SH-SY5Y (cell line): ENCODE results near the gene PALB2.

ENCODE experiments used
- GATA2 ChIP-seq: IDR thresholded peaks from 2 replicates; pipeline ENCODE4 v1.6.1; 2011; ENCODE audit warnings: mild to moderate bottlenecking, low read depth, low read length
- GATA3 ChIP-seq: IDR thresholded peaks from 2 replicates; pipeline ENCODE4 v1.6.1; 2011; ENCODE audit warnings: low read depth, mild to moderate bottlenecking, low read length, moderate library complexity

PALB2 gene

DNA sequence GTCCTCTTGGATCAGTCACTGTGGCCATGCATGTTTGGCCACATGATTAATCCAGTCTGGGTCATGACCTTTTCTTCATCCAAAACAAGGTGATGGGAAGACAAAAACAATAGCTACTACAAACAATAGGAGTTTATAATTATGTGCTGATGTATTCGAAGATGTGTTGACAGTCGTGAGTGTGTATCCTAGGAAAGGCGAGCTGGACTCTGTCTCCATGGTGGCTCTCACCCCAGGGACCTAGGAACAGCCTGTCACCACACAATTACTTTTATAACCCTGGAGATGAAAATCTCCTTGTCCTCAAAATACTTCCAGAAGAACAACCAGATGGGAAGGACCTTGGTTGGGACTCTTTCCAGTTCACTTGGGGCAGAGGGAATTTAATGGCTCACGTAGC, 27.8 kb upstream of the PALB2 start:
- TF ChIP-seq GATA3 (no peak), GATA2 (no peak)

DNA sequence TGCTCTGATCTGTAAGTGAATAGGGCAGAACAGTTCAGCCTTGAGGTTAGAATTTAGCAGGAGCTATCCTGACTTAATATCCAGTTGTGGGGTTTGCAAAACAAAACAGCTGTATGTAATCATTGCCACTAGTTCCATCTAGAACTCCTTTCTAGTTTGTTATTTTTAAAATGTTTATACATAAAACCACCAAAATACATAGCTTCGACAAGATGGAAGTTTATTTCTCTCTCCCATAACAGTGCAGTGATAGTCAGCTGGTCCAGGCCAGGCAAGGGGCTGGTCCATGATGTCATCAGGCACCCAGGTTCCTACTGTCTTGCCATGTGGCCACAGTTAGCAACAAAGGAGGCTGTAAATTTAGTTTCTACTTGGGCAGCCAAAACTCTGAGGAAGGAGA, 27.1 kb upstream of the PALB2 start:
- TF ChIP-seq GATA3 = no peak
- no peak for TF ChIP-seq GATA2

DNA sequence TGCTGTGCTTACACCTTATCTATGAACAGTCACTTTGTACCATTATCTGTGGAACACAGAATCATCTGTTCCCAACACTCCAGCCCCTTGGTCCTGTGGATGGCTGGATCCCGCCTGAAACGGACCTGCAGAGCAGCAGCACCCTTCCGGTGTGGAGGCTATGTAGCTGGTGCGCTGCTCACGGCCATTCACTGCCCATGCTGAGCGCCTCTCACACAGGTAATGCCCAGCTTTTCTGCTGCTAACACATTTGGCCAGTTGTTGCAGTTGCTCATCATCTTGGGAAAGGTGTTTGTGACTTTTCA, 26.2 kb upstream of the PALB2 start:
- TF ChIP-seq GATA3 = no peak
- TF ChIP-seq GATA2 = no peak

DNA sequence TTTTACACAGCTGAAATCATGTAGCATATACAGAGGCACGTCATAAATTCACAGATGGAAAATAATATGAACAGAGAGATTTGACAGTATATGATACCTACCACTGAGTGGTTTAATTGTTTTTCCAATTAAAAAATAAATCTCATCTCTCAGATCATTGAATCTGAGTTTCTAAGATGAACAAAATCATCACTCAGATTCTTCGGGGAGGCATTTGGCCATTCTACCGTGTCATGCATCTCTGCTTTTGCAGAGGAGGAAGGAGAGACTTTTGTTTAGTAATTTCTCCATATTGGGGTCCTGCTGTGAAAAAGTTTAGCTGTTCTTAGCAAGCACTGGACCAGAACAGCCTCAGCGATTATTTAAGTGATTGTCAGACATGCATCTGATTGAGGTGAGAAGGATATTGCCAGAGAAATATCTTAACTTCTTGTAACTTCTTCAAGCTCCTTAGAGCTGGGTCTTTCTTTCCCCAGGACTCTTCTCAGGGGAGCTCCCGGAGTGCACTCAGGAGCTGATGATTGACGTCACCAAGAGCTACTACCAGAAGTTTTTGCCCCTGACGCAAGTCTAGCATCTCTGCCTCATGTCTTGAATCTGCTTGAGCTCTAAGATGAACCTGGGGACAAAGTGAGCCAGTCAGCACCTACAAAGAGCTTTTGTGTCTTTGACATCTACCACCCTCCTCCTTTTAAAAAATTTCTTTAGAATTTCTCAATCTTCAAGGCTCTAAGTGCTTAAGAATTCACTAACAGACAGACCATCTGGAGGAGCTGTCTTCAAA, 25.7 kb upstream of the PALB2 start:
- TF ChIP-seq GATA2 = no peak
- TF ChIP-seq GATA3 = no peak

DNA sequence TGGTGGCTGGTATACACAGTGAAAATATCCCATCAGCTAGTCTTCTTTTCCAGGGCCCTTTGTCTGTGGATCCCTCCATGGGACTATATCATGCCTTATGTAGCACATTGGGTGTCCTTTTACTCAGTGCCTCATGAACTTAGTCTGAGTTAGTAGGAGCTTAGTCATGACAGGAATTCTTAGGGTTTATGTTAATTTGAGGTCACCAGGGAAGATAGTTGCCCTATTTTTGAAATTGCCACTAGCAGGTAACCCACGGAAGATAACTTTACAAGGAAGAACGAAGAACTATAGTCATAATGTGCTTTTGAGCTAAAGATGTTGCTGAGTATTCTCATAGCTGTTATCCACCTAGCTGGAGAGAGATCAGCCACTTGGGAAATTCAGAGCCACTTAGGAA, 22.8 kb upstream of the PALB2 start:
- no peak for TF ChIP-seq GATA3
- no peak for TF ChIP-seq GATA2

DNA sequence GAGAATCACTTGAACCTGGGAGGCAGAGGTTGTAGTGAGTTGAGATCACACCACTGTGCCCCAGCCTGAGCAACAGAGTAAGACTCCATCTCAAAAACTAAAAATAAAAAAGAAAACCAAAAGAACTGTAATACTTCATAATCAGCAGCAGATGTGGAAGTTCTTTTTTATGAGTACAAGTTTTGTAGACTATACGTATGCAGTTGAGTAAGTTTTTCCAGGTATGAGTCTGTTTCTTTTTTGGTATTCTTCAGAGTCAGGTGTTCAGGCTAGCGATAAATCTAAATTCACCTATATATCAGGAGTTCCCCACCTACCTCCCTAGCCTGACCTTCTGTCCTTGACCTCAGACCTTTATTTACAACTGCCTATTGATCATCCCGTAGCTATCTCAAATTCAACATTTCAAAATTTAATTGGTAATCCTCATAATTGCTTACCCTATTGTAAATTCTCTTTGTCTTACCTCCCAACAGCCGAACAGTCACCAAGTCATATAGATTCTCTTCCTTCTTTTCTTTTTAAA, 10.9 kb upstream of the PALB2 start:
- TF ChIP-seq GATA3 = no peak
- no peak for TF ChIP-seq GATA2

DNA sequence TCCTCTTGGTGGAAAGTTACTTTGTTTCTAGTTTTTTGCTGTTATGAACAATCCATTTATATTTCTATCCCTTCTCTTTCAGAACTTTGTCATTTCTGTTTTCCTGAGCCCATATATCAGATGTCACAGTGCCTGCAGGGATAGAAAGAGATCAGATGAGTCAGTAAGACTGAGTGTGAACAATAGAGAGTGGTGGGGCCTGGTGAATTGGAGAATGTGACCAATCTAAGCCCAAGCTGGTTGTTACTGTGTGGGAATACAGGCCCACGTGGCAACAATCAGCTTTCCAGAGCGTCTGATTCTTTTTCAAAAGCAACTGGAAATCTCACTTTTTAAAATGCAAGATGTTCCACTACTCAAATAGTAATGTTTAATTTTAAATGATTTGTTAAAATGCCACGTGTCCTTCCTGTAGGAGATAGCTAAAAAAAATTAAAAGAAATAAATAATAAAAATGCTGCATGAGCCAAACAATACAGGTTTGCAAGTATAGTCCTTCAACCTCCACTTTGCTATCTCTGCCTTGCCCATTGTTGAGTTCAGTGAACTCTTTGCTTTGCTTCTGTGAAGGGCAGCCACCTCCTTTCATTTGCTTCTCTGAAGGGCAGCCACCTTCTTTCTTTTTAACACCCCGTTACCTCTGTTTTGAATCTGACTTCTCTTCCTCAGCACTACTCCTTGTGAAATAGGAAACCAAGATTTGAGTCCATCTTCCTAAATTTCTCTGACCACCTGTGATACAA, 9.7 kb upstream of the PALB2 start:
- TF ChIP-seq GATA3 (no peak), GATA2 (no peak)

DNA sequence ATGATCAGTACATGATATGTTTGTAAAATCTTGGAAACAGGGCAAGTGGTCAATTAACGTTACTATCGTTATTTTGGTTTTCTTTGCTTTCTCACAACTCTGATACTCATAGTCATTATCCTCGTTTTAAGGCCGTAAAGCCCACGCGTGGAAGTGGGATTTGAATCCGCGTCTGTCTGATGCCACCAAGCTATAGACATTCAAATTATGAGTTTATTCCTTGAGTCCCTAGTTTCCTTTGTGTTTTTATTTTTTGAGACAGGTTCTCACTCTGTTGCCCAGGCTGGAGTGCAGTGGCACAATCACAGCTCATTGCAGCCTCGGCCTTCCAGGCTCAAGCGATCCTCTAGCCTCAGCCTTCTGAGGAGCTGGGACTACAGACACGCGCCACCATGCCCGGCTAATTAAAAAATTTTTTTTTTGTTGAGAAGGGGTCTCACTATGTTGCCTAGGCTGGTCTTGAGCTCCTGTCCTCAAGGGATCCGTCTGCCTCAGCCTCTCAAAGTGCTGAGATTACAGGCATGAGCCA, 1.2 kb upstream of the PALB2 start:
- TF ChIP-seq GATA3 = no peak
- TF ChIP-seq GATA2 = no peak

DNA sequence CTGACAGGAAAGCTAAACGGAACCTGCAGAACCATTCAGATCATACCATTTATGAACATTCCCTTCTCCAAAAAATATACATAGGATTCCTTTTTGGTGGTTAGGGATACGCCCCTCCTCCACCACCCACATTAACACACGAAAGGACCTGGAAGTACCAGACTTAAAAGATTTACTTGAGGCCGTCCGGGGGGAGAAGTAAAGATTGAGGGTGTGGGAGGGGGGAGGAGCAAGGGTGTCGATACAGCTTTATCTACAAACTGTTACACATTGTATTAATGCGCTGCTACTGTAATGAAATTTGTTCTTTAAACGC, 537 bp downstream of the PALB2 start:
- TF ChIP-seq GATA3 (no peak), GATA2 (no peak)

DNA sequence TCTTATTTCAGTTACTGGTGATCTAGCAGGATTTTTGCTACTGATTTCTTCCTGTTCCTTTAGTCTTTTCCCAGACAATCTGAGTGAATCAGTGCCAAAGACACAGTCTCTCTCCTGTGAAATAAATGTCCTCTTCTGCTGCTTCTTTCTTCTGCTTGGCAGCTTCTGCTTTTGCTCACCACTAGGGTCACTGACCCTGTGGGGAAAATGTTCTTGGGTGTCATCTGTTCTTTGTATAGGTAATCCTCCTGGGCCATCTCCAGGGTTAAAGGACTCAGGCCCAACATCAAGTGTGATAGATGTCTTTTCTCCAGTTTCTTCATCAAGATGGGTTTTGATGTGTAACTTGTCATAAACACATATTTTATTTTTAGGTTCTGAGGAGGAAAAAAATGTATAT, 5.2 kb downstream of the PALB2 start:
- TF ChIP-seq GATA2 (no peak), GATA3 (no peak)

DNA sequence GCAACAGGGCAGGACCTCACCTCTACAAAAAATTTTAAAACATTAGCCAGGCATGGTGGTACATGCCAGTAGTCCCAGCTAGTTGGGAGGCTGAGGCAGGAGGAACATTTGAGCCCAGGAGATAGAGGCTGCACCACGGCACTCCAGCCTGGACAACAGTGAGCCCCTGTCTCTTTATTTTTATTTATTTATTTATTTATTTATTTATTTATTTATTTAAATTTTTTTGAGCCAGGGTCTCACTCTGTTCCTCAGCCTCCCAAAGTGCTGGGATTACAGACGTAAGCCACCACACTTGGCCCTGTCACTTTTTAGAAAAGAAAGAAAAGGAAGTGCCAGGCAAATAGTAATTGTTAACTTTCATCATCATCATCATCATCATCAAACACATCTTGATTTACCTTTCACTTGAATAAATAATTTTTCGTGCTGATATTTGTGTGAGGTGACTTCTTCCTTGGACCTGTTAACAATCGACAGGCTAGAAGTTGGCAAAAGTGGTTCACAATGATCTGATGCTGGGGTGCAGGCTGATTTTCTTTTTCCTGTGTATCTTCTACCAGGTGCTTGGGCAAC, 6.6 kb downstream of the PALB2 start:
- TF ChIP-seq GATA3 = no peak
- TF ChIP-seq GATA2 = no peak

DNA sequence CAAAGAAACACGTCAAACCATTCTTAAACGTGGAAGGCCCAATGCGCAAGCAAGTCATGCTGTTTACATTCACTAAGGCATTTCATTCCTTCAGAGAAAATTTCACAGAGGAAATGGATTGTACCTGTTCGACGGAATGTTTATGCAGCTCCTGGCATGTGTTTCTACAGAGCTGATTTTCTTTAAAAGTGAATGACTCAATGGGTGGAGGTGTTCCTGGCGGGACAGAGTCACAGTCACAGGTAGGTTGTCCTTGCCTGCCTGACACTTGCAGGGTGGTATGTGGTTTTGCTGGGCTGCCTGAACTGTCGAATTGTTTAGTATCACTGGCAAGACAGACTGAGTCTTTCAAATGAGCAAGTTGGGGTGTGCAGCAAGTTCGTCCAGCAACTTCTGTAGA, 11.6 kb downstream of the PALB2 start:
- no peak for TF ChIP-seq GATA3
- no peak for TF ChIP-seq GATA2

DNA sequence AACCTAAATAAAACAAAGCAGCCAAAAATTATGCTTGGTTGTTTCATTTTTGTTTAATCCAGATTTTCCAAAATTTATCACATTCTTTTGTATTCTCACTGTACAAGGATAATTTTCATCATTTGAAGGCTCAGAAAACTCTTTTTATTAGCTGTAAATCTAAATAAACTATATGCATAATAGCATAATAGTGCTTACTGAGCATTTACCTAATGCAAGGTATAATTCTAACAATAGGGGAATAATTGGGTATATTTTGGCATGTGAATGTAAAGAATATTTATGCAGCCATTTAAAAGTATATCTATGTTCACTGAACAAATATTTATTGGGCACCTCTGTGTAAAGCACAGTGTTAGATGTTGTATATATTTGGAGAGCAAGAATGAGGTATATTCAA, 17.0 kb downstream of the PALB2 start:
- TF ChIP-seq GATA3 = no peak
- TF ChIP-seq GATA2 = no peak

DNA sequence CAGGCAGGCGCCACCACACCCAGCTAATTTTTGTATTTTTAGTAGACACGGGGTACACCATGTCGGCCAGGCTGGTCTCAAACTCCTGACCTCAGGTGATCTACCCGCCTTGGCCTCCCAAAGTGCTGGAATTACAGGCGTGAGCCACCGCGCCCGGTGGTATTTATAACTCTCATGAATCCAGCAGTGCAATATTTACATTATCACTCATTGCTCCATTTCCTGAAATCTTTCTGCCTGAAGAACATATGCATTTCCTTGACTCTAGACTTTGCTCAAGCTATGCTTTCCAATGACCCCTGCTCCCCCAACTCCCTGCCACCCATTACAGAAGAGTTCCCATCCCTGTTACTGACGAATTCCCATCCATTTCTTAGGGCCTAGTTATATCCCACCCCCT, 25.3 kb downstream of the PALB2 start:
- no peak for TF ChIP-seq GATA3
- no peak for TF ChIP-seq GATA2

DNA sequence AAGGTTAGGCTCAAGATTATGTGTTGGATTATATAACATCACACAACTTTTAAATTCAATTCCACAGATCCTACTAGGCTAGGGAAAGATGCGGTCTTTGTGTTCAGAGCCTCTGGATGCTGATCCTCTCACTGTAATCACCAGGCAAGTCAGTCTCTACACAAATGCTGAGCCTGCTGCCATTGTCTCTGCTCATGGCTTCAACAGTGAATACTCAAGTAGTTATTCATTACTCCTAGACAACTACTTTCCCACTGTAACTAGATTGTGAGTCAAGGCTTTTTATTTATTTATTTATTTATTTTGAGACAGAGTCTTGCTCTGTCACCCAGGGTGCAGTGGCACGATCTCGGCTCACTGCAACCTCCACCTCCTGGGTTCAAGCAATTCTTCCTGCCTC, 29.2 kb downstream of the PALB2 start:
- TF ChIP-seq GATA2 = no peak
- no peak for TF ChIP-seq GATA3
